Neural cell (in vitro differentiated cells): ENCODE results near the gene JAGN1. TPM values are rescaled to one million over a fixed set of nuclear protein-coding genes. Genes with fewer than 3 reads are reported as not detected.
"Not testable (repeated sequence)": the region's sequence is repeated elsewhere in the genome, so short reads cannot be mapped to it uniquely, and the experiment has no call there.

Experiments
- H2AFZ ChIP-seq: fragments of 200-600, 300-800 bp; sonication (generic), shearing (Covaris generic); 2 replicates; pipeline ENCODE4 v1.6.0; 2014; ENCODE audit warnings: low read depth, mild to moderate bottlenecking, antibody characterized with exemption, low read length, moderate library complexity
- H3F3A ChIP-seq: fragments of 200-600 bp; shearing (Covaris generic); 2 replicates; pipeline ENCODE4 v1.6.1; 2016; ENCODE audit warnings: mild to moderate bottlenecking, moderate library complexity, mixed read lengths, antibody characterized with exemption, low read length; ENCODE audit not compliant: insufficient read depth, poor library complexity, severe bottlenecking
- H3K27ac ChIP-seq: fragments of 200-600, 300-800 bp; sonication (generic), shearing (Covaris generic); 2 replicates; pipeline ENCODE4 v1.5.1; 2014; ENCODE audit warnings: mild to moderate bottlenecking, low read length, moderate library complexity
- H3K27me3 ChIP-seq: fragments of 300-800, 200-600 bp; sonication (generic), shearing (Covaris generic); 2 replicates; pipeline ENCODE4 v1.6.0; 2014; ENCODE audit warnings: mild to moderate bottlenecking, low read depth, low read length, moderate library complexity; ENCODE audit not compliant: insufficient read depth
- H3K36me3 ChIP-seq: fragments of 300-800, 200-600 bp; sonication (generic), shearing (Covaris generic); 2 replicates; pipeline ENCODE4 v1.5.1; 2014; ENCODE audit warnings: mild to moderate bottlenecking, antibody characterized with exemption, low read length, moderate library complexity; ENCODE audit not compliant: insufficient read depth
- H3K4me2 ChIP-seq: fragments of 300-800, 200-600 bp; sonication (generic), shearing (Covaris generic); 2 replicates; pipeline ENCODE4 v1.6.0; 2014; ENCODE audit warnings: mild to moderate bottlenecking, low read length
- H3K4me3 ChIP-seq: fragments of 300-800, 200-600 bp; sonication (generic), shearing (Covaris generic); 2 replicates; pipeline ENCODE4 v1.5.1; 2014; ENCODE audit warnings: mild to moderate bottlenecking, low read length, moderate library complexity
- H3K79me2 ChIP-seq: fragments of 200-600 bp; shearing (Covaris generic); replicated peaks from 2 replicates; pipeline ENCODE4 v1.6.0; 2014; ENCODE audit warnings: mild to moderate bottlenecking, low read length, moderate library complexity; ENCODE audit not compliant: insufficient read depth
- H3K9ac ChIP-seq: fragments of 300-800, 200-600 bp; sonication (generic), shearing (Covaris generic); 2 replicates; pipeline ENCODE4 v1.6.1; 2016; ENCODE audit warnings: mild to moderate bottlenecking, low read length, mixed read lengths
- H3K9me2 ChIP-seq: fragments of 200-600 bp; shearing (Covaris generic); 2 replicates; pipeline ENCODE4 v1.6.1; 2016; ENCODE audit warnings: mild to moderate bottlenecking, low read length, mixed read lengths; ENCODE audit not compliant: insufficient read depth
- H3K9me3 ChIP-seq: fragments of 200-600, 300-800 bp; sonication (generic), shearing (Covaris generic); 2 replicates; pipeline ENCODE4 v1.6.1; 2016; ENCODE audit warnings: mild to moderate bottlenecking, mixed run types, low read length, moderate library complexity, mixed read lengths
- H4K20me1 ChIP-seq: fragments of 200-600 bp; shearing (Covaris generic); 2 replicates; pipeline ENCODE4 v1.6.1; 2016; ENCODE audit warnings: mild to moderate bottlenecking, mixed run types; ENCODE audit not compliant: insufficient read depth
- EP300 ChIP-seq: fragments of 450-650 bp; conservative IDR thresholded peaks from 2 replicates; pipeline ENCODE4 v1.6.1; 2014; ENCODE audit warnings: antibody characterized with exemption, mild to moderate bottlenecking, moderate library complexity; ENCODE audit not compliant: poor library complexity, severe bottlenecking
- EZH2 ChIP-seq: fragments of 200-600, 300-800 bp; shearing (Covaris generic), sonication (generic); IDR thresholded peaks from 2 replicates; pipeline ENCODE4 v1.6.1; 2014; ENCODE audit warnings: antibody characterized with exemption, low read length, borderline replicate concordance, mild to moderate bottlenecking; ENCODE audit not compliant: insufficient read depth, poor library complexity, severe bottlenecking
- MXI1 ChIP-seq: fragments of 450-650 bp; conservative IDR thresholded peaks from 2 replicates; pipeline ENCODE4 v1.6.1; 2014; ENCODE audit warnings: antibody characterized with exemption, mild to moderate bottlenecking; ENCODE audit not compliant: poor library complexity, severe bottlenecking
- POLR2AphosphoS5 ChIP-seq: IDR thresholded peaks from 2 replicates; pipeline ENCODE4 v1.6.1; 2012
- RAD21 ChIP-seq: fragments of 450-650 bp; conservative IDR thresholded peaks from 2 replicates; pipeline ENCODE4 v1.6.1; 2014; ENCODE audit warnings: antibody characterized with exemption, mild to moderate bottlenecking, moderate library complexity
- SMC3 ChIP-seq: fragments of 450-650 bp; conservative IDR thresholded peaks from 2 replicates; pipeline ENCODE4 v1.6.1; 2014; ENCODE audit warnings: antibody characterized with exemption, mild to moderate bottlenecking, moderate library complexity; ENCODE audit not compliant: poor library complexity
- TAF1 ChIP-seq: IDR thresholded peaks from 2 replicates; pipeline ENCODE4 v1.6.1; 2012; ENCODE audit warnings: low read depth
- polyA plus RNA-seq: library from polyadenylated mRNA; depleted of rRNA; stranded (reverse); fragments of >200 nt; gene quantifications from 2 replicates; pipeline ENCODE4 v1.2.3, GENCODE V29; 2014
- TF ChIP-seq, protein P1 (sequence below): fragments of 450-650 bp; IDR thresholded peaks from 2 replicates; pipeline ENCODE4 v1.5.1; 2014; ENCODE audit warnings: antibody characterized with exemption, mild to moderate bottlenecking, moderate library complexity; ENCODE audit not compliant: poor library complexity, severe bottlenecking
- TF ChIP-seq, protein P2 (sequence below): IDR thresholded peaks from 2 replicates; pipeline ENCODE4 v1.6.1; 2012; ENCODE audit warnings: borderline replicate concordance

Gene JAGN1
- polyA plus RNA-seq, 1 donor from 2014 or later, result 26.5 TPM

DNA sequence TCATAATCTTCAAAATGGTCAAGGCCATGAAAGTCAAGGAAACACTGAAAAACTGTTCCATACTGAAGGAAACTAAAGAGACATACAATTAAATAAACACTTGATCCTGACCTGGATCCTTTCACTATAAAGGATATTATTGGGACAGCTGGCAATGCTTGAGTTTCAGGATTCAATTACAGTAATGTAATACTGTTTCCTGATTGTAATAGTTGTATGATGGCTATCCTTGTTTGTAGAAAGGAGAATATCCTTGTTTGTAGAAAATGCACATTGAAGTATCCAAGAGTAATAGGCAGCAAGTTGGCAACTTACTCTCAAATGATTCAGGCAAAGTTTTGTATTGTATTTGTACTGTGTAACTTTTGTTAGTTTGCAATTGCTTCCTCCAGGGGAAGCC, 15.0 kb upstream of the JAGN1 start:
- Histone ChIP-seq H3K9me3 (no peaks in the 10 kb centered on the region), H3K9me2 (no peaks in the 10 kb centered on the region), H3K27me3 (no peaks in the 10 kb centered on the region), H2AFZ (no peak overlapping the region), H3F3A (no peaks in the 10 kb centered on the region), H3K9ac (no peak overlapping the region), H3K79me2 (no peaks in the 10 kb centered on the region), H3K36me3 (no peaks in the 10 kb centered on the region), H3K4me3 (no peak overlapping the region), H3K27ac (no peak overlapping the region), H4K20me1 (no peaks in the 10 kb centered on the region), H3K4me2 (no peak overlapping the region)
- no peak for TF ChIP-seq EZH2
- no peak for TF ChIP-seq POLR2AphosphoS5
- TF ChIP-seq SMC3, result no peak
- TF ChIP-seq, protein P1, sequence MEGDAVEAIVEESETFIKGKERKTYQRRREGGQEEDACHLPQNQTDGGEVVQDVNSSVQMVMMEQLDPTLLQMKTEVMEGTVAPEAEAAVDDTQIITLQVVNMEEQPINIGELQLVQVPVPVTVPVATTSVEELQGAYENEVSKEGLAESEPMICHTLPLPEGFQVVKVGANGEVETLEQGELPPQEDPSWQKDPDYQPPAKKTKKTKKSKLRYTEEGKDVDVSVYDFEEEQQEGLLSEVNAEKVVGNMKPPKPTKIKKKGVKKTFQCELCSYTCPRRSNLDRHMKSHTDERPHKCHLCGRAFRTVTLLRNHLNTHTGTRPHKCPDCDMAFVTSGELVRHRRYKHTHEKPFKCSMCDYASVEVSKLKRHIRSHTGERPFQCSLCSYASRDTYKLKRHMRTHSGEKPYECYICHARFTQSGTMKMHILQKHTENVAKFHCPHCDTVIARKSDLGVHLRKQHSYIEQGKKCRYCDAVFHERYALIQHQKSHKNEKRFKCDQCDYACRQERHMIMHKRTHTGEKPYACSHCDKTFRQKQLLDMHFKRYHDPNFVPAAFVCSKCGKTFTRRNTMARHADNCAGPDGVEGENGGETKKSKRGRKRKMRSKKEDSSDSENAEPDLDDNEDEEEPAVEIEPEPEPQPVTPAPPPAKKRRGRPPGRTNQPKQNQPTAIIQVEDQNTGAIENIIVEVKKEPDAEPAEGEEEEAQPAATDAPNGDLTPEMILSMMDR, result no peak
- no peak for TF ChIP-seq MXI1
- TF ChIP-seq RAD21, result no peak
- no peak for TF ChIP-seq EP300
- TF ChIP-seq TAF1, result no peak
- TF ChIP-seq, protein P2, sequence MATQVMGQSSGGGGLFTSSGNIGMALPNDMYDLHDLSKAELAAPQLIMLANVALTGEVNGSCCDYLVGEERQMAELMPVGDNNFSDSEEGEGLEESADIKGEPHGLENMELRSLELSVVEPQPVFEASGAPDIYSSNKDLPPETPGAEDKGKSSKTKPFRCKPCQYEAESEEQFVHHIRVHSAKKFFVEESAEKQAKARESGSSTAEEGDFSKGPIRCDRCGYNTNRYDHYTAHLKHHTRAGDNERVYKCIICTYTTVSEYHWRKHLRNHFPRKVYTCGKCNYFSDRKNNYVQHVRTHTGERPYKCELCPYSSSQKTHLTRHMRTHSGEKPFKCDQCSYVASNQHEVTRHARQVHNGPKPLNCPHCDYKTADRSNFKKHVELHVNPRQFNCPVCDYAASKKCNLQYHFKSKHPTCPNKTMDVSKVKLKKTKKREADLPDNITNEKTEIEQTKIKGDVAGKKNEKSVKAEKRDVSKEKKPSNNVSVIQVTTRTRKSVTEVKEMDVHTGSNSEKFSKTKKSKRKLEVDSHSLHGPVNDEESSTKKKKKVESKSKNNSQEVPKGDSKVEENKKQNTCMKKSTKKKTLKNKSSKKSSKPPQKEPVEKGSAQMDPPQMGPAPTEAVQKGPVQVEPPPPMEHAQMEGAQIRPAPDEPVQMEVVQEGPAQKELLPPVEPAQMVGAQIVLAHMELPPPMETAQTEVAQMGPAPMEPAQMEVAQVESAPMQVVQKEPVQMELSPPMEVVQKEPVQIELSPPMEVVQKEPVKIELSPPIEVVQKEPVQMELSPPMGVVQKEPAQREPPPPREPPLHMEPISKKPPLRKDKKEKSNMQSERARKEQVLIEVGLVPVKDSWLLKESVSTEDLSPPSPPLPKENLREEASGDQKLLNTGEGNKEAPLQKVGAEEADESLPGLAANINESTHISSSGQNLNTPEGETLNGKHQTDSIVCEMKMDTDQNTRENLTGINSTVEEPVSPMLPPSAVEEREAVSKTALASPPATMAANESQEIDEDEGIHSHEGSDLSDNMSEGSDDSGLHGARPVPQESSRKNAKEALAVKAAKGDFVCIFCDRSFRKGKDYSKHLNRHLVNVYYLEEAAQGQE, result no peak

GRCh38 chr3:9876255-9876654, 14.2 kb upstream of the JAGN1 start:
- H3K9ac ChIP-seq, H3K9me2 ChIP-seq, H3K36me3 ChIP-seq, H3K4me2 ChIP-seq, H3K9me3 ChIP-seq, H4K20me1 ChIP-seq, H3F3A ChIP-seq, H3K27ac ChIP-seq, H2AFZ ChIP-seq, H3K27me3 ChIP-seq, H3K79me2 ChIP-seq, H3K4me3 ChIP-seq: not testable (repeated sequence)

GRCh38 chr3:9876991-9877390, 13.4 kb upstream of the JAGN1 start:
- Histone ChIP-seq H2AFZ (no peak overlapping the region), H3K9ac (no peak overlapping the region), H3K27ac (no peak overlapping the region), H3K36me3 (no peaks in the 10 kb centered on the region), H3K27me3 (no peaks in the 10 kb centered on the region), H3F3A (no peaks in the 10 kb centered on the region), H4K20me1 (no peaks in the 10 kb centered on the region), H3K9me2 (no peaks in the 10 kb centered on the region), H3K4me3 (no peak overlapping the region), H3K9me3 (no peaks in the 10 kb centered on the region), H3K4me2 (no peak overlapping the region), H3K79me2 (no peaks in the 10 kb centered on the region)
- TF ChIP-seq, protein P1, result no peak
- no peak for TF ChIP-seq RAD21
- TF ChIP-seq POLR2AphosphoS5, result no peak
- TF ChIP-seq EZH2, result no peak
- TF ChIP-seq TAF1, result no peak
- TF ChIP-seq EP300, result no peak
- TF ChIP-seq, protein P2, result no peak
- no peak for TF ChIP-seq MXI1
